HG03103 (cell line): ENCODE measurements around the gene OR14A16.

Source experiments
- ATAC-seq: cut with Tn5 transposase; IDR thresholded peaks from one replicate; pipeline ENCODE4 v1.9.1; 2021; ENCODE audit warnings: low read depth; ENCODE audit not compliant: unreplicated experiment

The OR14A16 gene, protein sequence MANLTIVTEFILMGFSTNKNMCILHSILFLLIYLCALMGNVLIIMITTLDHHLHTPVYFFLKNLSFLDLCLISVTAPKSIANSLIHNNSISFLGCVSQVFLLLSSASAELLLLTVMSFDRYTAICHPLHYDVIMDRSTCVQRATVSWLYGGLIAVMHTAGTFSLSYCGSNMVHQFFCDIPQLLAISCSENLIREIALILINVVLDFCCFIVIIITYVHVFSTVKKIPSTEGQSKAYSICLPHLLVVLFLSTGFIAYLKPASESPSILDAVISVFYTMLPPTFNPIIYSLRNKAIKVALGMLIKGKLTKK

DNA sequence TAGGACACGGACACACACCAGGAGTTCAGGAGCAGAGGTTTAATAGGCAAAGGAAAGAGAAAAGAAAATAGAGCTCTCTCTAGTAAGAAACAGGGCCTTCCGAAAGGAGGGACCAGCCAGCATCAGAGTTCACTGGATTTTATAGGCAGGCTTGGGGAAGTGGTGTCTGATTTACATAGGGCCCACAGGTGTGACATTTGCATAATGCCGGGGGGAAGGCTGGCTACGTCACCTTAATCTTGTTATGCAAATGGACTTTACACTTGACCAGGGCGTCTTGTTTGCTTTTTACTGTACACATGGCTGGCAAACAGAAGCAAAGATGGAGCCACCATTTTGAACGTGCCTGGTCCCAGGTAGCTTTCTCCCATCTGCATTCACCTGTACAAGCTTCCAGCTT, at the start of gene OR14A16:
Gene OR14A16, minus strand, starts transcription at position 97 of the 400 bp plus-strand sequence. CDS start 8,390 bp downstream, outside the sequence.
- no peak for ATAC-seq

DNA sequence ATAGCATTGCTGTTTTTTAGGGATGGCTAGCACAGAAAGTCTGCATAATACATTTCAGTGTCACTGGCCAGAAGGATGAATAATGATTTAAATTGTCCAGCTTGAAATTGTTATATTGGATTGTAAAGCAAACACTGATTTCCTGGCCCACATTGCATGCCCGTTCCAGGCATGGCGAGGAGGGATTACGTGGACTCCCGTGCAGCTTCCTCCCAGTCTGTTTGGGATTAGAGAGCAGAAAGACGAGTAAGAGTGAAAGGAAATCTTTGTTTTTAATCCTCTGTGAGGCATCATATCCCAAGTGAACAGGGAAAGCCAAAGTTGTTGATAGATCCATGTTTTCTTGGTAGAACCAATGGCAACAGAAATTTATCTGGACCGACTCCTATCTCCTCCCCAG, 41.5 kb upstream of the OR14A16 start:
- ATAC-seq = no peak

DNA sequence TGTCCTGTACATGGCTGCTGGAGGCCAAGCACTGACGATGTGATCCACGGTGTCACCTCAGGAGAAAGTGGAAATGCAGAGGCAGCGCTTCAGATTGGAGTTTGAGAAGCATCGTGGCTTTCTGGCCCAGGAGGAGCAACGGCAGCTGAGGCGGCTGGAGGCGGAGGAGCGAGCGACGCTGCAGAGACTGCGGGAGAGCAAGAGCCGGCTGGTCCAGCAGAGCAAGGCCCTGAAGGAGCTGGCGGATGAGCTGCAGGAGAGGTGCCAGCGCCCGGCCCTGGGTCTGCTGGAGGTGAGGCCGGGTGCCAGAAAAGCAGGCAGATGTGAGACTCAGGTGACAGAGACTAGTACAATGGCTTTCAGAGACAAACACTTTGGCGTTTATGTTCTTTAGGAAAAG, 40.7 kb upstream of the OR14A16 start:
- no peak for ATAC-seq

- ATAC-seq = no peak
These were observed 38.8 kb upstream of the OR14A16 start for GRCh38 chr1:247862756-247863155.

GRCh38 chr1:247857985-247858619, 34.2 kb upstream of the OR14A16 start:
- ATAC-seq = no peak

GRCh38 chr1:247857069-247857984, 33.4 kb upstream of the OR14A16 start, which contains the start of gene TRIM58:
Gene TRIM58, plus strand, starts transcription at chr1:247857187. Its CDS starts 60 bp downstream, at chr1:247857247.
- ATAC-seq = peak; percentile 76

- no peak for ATAC-seq
These were observed 32.0 kb upstream of the OR14A16 start for GRCh38 chr1:247855911-247856310.

GRCh38 chr1:247854899-247855545, 31.1 kb upstream of the OR14A16 start:
- no peak for ATAC-seq

- no peak for ATAC-seq
These were observed 25.7 kb upstream of the OR14A16 start for GRCh38 chr1:247849616-247850015.

DNA sequence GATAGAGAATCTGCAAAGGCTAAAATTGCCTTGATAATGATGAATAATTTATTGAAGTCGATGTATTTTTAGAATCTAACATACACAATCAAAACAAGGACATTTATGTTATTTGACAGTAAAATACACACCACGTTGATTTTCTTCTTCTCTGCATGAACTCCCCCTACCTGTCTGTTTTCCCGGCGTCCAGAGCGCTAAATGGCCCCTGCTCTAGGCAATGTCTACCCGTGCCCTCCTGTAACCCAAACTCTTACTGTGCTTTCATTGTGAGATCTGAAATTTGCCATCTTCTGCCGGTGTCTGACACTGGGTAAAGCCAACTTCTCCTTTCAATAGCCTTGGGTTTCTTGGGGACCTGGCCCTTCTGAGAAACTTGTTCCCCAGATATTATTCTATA, 24.4 kb upstream of the OR14A16 start:
- no peak for ATAC-seq

DNA sequence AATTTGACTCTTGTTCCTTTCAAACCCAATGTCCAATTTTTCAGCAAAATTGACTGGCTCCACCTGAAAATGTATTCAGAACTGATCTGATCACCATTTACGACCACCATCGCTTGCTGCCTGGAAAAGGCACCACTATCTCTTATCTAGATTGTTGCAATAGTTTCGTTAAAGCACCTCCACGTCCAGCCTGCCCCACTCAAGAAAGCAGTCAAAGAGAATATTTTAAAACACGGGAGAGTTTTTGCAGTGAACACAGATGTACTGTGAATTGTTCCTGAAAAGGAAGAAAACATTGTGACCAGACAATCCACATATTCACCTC, 21.7 kb upstream of the OR14A16 start:
- ATAC-seq = no peak

DNA sequence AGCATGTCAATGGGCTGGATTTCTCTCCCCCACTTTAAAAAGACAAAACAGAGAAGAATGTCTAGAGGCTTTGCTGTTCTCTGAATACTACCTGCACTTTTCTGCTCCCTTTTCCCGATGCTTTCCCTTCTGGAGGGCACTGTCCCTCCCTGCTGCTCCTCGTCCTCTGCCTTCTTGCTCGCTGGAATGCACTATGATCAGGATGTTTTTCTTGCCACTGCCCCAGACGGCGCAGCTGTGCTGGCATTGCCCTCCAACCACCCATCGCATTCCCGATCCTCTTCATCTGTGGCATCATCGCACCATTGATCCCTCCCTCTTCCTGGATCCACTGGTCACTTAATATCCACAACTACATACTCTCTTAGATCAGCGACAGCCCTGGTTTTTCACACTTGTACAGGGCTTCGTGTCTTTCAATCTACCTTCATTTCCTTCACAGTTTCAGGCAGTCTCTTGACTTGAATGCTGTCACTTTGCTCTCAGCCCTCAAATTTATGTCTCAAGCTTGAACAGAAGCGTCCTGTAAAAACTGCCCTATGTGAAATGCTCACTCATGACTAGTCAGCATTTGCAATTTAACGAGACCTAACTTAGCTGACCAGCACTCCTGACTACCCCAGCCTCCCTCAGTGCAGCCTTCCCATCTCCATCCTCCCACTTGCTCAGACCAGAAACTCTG, 21.2 kb upstream of the OR14A16 start:
- ATAC-seq = no peak

DNA sequence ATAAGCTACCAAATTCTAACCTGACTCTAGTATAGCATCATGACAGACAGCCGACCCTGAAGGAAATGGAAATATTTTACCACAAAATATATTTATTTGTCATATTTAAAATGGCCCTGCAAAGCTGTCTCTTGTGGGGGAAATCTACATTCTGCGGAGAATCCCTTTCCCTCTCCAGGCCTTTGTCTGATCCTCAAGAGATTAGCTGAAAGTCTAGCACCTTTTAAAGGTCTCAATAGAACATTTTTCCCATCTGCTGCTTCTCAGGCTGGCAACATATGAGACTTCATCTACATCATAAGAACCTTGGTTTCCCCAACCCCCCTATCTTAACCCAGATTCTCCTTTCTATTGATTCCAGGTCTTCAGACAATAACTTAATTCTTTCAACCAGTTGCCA, 19.5 kb upstream of the OR14A16 start:
- no peak for ATAC-seq

GRCh38 chr1:247841796-247842195, 17.9 kb upstream of the OR14A16 start, which contains the start of gene OR11L1:
Gene OR11L1, minus strand, starts transcription at chr1:247841896. Its CDS starts 0 bp downstream, at chr1:247841896.
- ATAC-seq = no peak

- ATAC-seq = no peak
These were observed 16.9 kb upstream of the OR14A16 start for GRCh38 chr1:247840818-247841217.

DNA sequence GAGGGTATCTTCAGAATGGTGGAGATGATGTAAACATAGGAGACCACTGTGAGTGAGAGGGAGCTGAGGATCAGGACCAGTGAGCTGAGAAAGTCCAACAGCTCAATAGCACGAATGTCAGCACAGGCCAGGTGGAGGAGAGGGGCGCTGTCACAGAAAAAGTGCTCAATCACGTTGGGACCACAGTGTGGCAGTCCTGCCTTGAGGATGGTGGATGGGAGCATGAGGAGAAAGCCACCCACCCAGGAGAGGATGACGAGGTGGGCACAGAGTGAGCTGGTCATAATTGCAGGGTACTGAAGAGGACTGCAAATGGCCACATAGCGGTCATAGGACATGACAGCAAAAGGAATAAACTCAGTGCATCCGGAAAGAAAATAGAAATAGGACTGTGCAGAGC, 9.7 kb upstream of the OR14A16 start:
- no peak for ATAC-seq

DNA sequence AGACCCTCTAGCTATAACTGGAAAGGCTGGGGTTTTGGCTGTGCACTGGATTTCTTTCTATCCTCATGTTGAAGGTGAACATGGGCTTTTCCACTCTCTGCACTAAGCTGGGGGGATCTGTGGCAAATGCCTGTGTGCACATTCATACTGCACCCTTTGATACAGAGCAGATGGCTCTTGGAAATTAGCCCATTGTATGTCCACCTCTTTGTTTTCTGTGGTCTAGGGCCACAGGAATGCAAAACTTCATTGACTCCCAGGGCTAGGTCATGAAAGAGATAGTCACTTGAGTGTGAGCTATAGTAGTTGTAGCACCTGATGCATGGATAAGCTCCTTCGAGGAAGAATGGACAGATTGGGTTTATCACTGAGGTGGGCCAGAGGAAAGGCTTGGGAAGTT, 5.7 kb upstream of the OR14A16 start:
- no peak for ATAC-seq

DNA sequence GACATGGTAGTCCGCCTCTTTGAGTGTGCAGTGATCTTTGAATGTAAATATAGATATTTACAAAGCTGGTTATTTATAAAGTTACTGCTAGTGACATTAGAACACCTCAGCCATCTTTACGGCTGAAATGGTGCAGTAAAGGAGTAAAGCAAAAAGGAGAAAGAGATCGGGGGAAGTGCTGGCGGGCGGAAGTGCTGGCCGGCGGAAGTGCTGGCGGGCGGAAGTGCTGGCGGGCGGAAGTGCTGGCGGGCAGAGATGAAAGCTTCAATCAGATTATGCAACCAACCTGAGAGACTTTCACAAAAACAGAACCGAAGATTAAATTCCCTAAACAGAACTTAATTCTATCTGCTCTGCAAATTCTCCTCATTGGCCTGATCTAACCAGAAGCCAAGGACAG, 1.4 kb upstream of the OR14A16 start:
- ATAC-seq = no peak

GRCh38 chr1:247822060-247822459, 1.9 kb downstream of the OR14A16 start:
- ATAC-seq = no peak

DNA sequence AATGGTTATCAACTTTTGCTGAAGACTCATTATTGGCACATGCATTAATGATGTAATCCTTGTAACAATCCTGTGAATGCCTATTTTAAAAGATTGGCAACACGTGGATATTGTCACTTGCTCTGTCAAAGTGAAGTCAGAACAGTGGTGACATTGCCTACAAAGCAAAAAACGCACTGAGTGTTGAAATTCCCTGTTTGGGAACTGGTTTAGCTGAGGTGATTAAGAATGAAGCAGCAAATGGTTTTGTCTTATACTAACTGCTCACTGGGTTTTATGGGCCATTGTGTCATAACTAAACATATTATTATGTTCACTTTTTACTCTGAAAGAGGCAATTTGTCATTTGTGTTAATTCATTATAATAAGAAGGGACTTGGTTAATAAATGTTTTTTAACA, 11.3 kb downstream of the OR14A16 start:
- ATAC-seq = no peak
